ENCODE data around the gene AEN. TPM values are rescaled to one million over a fixed set of nuclear protein-coding genes. Genes with fewer than 3 reads are reported as not detected.

AEN gene
- total and polyA plus RNA-seq, 2 of the 8 experiments (the other 6 are each of a cell fraction or from before 2014, with no cell fraction given), result 112 to 122 TPM

DNA sequence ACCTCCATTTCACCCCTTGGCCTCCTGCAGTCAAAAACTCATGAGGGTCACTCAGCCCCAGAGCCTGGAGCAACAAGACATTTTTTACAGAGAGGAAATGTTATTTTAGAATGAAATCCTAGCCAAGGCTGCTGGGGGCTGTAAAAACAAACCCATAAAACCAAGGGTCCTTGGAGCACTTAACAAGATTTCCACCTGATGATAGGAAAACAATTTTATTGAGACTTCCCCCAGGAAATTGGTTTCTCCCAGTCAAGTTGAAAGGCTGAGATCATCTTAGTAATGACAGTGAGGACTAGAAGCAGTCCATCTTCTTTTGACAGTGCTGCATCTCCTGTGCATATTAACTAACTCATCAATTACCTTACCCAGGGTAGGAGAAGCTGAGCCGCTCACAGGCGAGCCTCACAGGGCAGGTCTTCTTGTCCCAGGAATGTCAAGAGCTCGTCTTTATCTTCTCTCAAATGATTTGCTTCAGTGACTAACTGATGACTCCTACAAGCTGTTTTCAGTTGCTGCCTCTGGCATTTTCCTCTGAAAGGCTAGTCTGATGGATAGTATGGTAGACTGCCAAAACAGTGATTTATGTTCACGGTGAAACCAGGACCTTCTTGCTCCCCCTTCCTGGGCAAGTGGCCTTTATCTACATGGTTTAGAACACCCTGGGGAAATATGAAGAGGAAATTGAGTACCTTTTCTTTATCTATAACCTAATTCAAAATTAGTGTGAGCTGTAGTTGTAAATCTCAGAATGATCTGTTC is 34.6 kb upstream of the AEN start (continued):
- TF ChIP-seq, protein P1, sequence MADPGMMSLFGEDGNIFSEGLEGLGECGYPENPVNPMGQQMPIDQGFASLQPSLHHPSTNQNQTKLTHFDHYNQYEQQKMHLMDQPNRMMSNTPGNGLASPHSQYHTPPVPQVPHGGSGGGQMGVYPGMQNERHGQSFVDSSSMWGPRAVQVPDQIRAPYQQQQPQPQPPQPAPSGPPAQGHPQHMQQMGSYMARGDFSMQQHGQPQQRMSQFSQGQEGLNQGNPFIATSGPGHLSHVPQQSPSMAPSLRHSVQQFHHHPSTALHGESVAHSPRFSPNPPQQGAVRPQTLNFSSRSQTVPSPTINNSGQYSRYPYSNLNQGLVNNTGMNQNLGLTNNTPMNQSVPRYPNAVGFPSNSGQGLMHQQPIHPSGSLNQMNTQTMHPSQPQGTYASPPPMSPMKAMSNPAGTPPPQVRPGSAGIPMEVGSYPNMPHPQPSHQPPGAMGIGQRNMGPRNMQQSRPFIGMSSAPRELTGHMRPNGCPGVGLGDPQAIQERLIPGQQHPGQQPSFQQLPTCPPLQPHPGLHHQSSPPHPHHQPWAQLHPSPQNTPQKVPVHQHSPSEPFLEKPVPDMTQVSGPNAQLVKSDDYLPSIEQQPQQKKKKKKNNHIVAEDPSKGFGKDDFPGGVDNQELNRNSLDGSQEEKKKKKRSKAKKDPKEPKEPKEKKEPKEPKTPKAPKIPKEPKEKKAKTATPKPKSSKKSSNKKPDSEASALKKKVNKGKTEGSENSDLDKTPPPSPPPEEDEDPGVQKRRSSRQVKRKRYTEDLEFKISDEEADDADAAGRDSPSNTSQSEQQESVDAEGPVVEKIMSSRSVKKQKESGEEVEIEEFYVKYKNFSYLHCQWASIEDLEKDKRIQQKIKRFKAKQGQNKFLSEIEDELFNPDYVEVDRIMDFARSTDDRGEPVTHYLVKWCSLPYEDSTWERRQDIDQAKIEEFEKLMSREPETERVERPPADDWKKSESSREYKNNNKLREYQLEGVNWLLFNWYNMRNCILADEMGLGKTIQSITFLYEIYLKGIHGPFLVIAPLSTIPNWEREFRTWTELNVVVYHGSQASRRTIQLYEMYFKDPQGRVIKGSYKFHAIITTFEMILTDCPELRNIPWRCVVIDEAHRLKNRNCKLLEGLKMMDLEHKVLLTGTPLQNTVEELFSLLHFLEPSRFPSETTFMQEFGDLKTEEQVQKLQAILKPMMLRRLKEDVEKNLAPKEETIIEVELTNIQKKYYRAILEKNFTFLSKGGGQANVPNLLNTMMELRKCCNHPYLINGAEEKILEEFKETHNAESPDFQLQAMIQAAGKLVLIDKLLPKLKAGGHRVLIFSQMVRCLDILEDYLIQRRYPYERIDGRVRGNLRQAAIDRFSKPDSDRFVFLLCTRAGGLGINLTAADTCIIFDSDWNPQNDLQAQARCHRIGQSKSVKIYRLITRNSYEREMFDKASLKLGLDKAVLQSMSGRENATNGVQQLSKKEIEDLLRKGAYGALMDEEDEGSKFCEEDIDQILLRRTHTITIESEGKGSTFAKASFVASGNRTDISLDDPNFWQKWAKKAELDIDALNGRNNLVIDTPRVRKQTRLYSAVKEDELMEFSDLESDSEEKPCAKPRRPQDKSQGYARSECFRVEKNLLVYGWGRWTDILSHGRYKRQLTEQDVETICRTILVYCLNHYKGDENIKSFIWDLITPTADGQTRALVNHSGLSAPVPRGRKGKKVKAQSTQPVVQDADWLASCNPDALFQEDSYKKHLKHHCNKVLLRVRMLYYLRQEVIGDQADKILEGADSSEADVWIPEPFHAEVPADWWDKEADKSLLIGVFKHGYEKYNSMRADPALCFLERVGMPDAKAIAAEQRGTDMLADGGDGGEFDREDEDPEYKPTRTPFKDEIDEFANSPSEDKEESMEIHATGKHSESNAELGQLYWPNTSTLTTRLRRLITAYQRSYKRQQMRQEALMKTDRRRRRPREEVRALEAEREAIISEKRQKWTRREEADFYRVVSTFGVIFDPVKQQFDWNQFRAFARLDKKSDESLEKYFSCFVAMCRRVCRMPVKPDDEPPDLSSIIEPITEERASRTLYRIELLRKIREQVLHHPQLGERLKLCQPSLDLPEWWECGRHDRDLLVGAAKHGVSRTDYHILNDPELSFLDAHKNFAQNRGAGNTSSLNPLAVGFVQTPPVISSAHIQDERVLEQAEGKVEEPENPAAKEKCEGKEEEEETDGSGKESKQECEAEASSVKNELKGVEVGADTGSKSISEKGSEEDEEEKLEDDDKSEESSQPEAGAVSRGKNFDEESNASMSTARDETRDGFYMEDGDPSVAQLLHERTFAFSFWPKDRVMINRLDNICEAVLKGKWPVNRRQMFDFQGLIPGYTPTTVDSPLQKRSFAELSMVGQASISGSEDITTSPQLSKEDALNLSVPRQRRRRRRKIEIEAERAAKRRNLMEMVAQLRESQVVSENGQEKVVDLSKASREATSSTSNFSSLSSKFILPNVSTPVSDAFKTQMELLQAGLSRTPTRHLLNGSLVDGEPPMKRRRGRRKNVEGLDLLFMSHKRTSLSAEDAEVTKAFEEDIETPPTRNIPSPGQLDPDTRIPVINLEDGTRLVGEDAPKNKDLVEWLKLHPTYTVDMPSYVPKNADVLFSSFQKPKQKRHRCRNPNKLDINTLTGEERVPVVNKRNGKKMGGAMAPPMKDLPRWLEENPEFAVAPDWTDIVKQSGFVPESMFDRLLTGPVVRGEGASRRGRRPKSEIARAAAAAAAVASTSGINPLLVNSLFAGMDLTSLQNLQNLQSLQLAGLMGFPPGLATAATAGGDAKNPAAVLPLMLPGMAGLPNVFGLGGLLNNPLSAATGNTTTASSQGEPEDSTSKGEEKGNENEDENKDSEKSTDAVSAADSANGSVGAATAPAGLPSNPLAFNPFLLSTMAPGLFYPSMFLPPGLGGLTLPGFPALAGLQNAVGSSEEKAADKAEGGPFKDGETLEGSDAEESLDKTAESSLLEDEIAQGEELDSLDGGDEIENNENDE (IDR thresholded peaks at IDR 0.05; ENCODE audit: insufficient replicate concordance, low read length), result no peak
- TF ChIP-seq SIX5 (IDR thresholded peaks at IDR 0.05; ENCODE audit: low read depth, low read length) (no peak), CHD1 (IDR thresholded peaks at IDR 0.05; ENCODE audit: low read depth, low read length) (no peak), BACH1 (IDR thresholded peaks at IDR 0.05; ENCODE audit: low read length) (no peak), SP2 (IDR thresholded peaks at IDR 0.05; ENCODE audit: low read length) (no peak), ASH2L (IDR thresholded peaks at IDR 0.05; ENCODE audit: low read length) (no peak), RFX5 (IDR thresholded peaks at IDR 0.05; ENCODE audit: borderline replicate concordance, low read depth, low read length) (no peak), GTF2F1 (IDR thresholded peaks at IDR 0.05; ENCODE audit: borderline replicate concordance, low read depth, low read length) (no peak)
- TF ChIP-seq, protein P2, sequence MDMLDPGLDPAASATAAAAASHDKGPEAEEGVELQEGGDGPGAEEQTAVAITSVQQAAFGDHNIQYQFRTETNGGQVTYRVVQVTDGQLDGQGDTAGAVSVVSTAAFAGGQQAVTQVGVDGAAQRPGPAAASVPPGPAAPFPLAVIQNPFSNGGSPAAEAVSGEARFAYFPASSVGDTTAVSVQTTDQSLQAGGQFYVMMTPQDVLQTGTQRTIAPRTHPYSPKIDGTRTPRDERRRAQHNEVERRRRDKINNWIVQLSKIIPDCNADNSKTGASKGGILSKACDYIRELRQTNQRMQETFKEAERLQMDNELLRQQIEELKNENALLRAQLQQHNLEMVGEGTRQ (IDR thresholded peaks at IDR 0.05; ENCODE audit: low read length), result no peak
